ENCODE results near the gene NEB.

- TF ChIP-seq CTCF (IDR thresholded peaks at IDR 0.05) = no peak
- no peak for TF ChIP-seq POLR2A (IDR thresholded peaks at IDR 0.05)
Measured at GRCh38 chr2:151718796-151719195, 15.5 kb downstream of the NEB start.
